Mesodermal cell (in vitro differentiated cells): Measurements from ENCODE around the gene CMIP.

Source experiments
- H3K27ac ChIP-seq: 2 replicates; pipeline ENCODE4 v1.7.0; 2013; ENCODE audit warnings: mild to moderate bottlenecking, low read depth, low read length, moderate library complexity; ENCODE audit not compliant: severe bottlenecking
- H3K36me3 ChIP-seq: 2 replicates; pipeline ENCODE4 v1.7.1; 2013; ENCODE audit warnings: mild to moderate bottlenecking, low read length, moderate library complexity; ENCODE audit not compliant: control insufficient read depth, insufficient read depth
- H3K4me1 ChIP-seq: one replicate; pipeline ENCODE4 v1.7.1; 2013; ENCODE audit warnings: mild to moderate bottlenecking, low read length; ENCODE audit not compliant: insufficient read depth, control insufficient read depth, poor library complexity, severe bottlenecking
- H3K4me3 ChIP-seq: 2 replicates; pipeline ENCODE4 v1.7.0; 2013; ENCODE audit warnings: low read length, control low read depth, mild to moderate bottlenecking; ENCODE audit not compliant: insufficient read depth, poor library complexity, severe bottlenecking; ENCODE audit errors: extremely low read depth
- H3K9me3 ChIP-seq: 2 replicates; pipeline ENCODE4 v1.7.1; 2013; ENCODE audit warnings: mild to moderate bottlenecking, low read length, moderate library complexity; ENCODE audit not compliant: control insufficient read depth
- WGBS, 2 experiments: methylation state at CpG; one replicate each; pipeline ENCODE4 v1.1.5; 2013; ENCODE audit warnings: missing lambda C conversion rate in 2 of 2; ENCODE audit not compliant: insufficient coverage in 2 of 2; 5-methylcytosine and 5-hydroxymethylcytosine counted together

CMIP gene

DNA sequence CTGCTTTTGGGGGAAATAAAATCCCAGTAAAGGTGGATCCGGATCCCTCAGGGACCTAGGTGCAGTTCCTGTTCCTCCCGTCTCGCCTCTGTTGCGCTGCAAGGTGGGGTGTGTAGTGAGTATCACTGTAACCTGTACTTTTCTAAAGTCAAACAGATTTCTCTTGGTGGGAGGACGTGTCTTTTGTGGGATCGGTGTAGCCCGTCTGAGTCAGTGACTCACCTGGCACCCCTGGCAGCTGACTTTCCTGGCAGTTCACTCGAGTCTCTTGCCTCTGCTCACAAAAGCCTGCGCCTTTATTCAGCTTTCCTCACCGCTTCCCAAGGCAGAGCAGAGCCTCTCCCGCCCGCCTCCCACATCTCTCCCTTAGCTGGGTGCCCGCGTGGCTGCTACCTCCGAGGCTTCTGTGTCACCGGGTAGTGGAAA is 85.7 kb downstream of the CMIP start:
- WGBS, 2 experiments = 91% methylated on average over 15 to 16 of the region's 16 CpGs
- no peak overlapping the region for H3K4me3 ChIP-seq
- H3K4me1 ChIP-seq = peaks cover 14% of the 10 kb centered on the region
- peaks cover 9% of the 10 kb centered on the region for H3K36me3 ChIP-seq
- no peak overlapping the region for H3K27ac ChIP-seq
- H3K9me3 ChIP-seq = peaks cover 4% of the 10 kb centered on the region

DNA sequence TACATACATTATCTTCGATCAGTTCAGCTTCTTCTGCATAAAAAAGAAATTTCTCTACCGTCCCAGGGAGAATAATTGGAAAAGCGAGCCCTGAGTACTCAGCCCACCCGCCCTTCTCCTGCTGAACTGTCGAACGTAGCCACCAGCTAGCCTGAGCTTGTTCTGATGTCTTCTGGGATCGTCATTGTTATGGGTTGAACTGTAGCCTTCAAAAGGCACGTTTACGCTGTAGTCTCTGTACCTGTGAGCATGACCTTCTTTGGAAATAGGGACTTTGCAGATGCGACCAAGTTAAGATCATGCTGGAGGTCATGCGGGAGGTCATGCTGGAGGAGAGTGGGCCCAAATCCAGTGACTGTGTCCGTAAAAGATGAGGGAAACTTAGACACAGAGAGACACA is 86.2 kb downstream of the CMIP start:
- Histone ChIP-seq H3K36me3 (peaks cover 9% of the 10 kb centered on the region), H3K27ac (no peak overlapping the region), H3K4me1 (peaks cover 14% of the 10 kb centered on the region), H3K4me3 (no peak overlapping the region), H3K9me3 (peaks cover 4% of the 10 kb centered on the region)
- 92 to 93% methylated on average over 12 of the region's 12 CpGs for WGBS, 2 experiments

DNA sequence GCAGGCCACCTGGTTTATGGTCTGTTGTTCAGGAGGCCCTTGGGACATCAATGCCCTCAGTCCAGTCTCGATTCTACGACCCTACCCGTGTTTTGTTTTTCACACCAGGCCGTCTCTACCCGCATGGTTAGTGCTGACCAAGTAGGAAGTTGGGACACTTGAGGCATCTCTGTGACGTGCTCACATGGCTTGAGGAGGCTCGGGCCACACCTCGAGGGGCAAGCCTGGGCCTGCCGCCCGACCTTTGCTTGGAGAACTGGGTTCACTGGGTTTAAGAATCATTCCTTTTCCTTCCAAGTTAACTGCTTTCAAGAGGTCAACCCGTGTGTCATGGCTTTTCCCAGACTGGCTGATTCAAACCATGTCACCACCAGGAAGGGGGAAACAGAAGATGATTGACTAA is 86.8 kb downstream of the CMIP start:
- peaks cover 11% of the 10 kb centered on the region for H3K4me1 ChIP-seq
- peaks cover 15% of the 10 kb centered on the region for H3K36me3 ChIP-seq
- H3K27ac ChIP-seq = no peak overlapping the region
- H3K9me3 ChIP-seq = peaks cover 4% of the 10 kb centered on the region
- WGBS, 2 experiments = 94 to 95% methylated on average over 6 to 11 of the region's 11 CpGs
- no peak overlapping the region for H3K4me3 ChIP-seq

DNA sequence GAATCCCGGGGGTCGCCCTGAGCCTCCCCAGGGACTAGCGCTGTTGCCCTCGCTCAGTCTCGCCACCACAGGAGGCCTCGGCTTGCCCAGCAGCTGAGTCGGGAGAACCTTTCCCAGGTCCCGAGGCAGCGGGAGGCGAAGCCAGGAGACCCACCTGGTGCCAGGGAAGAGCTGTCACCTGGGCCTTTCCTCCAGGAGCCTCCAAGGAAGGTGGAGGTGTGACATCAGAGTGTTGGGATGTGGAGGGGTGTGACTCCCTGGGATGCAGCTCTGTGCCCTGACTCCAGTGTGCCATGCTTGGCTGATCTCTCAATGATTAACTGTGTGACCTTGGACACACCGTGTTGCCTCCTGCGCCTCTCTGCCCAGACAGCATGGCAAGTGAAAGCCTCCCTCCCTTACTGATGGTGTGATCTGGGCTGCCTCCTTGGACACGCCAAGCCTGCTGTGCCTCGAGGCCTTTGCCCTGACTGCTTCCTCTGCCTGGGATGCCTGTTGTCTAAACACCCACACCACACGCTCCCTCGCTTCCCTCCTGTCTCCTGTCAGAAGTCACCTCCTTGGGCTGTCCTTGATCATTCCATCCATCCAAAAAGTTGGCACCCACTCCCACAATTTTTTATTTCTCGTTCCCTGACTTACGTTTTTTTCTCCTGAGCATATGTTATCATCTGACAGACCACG is 88.0 kb downstream of the CMIP start:
- Histone ChIP-seq H3K27ac (no peak overlapping the region), H3K9me3 (peaks cover 4% of the 10 kb centered on the region), H3K4me1 (peaks cover 4% of the 10 kb centered on the region), H3K4me3 (no peak overlapping the region), H3K36me3 (peaks cover 20% of the 10 kb centered on the region)
- WGBS, 2 experiments = 94 to 95% methylated on average over 17 to 19 of the region's 19 CpGs

DNA sequence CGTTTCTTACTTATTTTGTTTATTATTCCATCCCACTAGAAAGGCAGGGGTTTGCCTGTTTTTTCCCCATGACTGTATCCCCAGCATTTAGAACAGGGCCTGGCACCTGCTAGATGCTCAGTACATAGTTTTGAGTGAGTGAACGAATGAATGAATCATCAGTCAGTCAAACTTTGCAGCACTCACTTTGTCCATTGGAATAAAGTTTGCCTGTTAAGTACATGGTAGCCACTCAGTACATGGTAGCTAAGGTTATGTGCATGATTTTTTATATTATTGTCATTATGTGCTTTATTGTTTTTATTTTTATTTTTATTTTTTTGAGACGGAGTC is 88.5 kb downstream of the CMIP start:
- Histone ChIP-seq H3K4me1 (peaks cover 4% of the 10 kb centered on the region), H3K4me3 (no peak overlapping the region), H3K9me3 (peaks cover 4% of the 10 kb centered on the region), H3K27ac (no peak overlapping the region), H3K36me3 (peaks cover 20% of the 10 kb centered on the region)
- 64 to 66% methylated on average over 2 of the region's 3 CpGs for WGBS, 2 experiments

DNA sequence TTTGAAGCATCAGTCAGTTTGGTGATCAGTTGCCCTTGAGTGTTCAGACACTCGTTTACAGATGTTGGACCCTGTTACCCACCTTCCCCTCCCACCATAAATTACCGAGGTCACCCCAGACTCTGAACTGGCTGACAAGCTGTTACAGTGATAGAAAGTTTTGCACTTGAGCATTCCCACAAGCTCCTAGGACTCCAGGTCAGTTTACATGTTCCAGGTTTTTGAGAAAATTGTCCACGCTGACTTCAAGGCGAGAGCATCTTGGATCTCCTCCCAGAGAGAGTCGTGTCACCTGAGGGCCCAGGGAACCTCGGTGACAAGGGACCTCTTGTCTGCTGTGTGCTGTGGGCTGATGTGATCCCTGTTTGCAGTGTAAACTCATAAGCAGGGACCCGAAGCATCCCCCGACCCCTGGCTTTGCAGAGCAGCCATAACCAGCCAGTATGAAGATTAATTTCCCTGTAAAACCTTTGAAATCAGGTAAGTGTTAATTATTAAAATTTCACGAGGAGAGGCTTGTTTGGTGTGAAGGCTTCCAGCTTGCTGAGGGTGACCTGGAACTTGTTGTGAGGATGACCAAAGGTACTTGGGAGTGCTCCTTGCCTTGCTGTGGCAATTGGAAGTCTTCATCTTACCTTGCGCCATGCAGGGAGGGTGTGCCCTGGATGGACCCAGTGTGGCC is 91.2 kb downstream of the CMIP start:
- H3K9me3 ChIP-seq = no peaks in the 10 kb centered on the region
- no peak overlapping the region for H3K4me3 ChIP-seq
- peaks cover 16% of the 10 kb centered on the region for H3K4me1 ChIP-seq
- H3K27ac ChIP-seq = no peak overlapping the region
- WGBS, 2 experiments = 94 to 98% methylated on average over 6 to 9 of the region's 10 CpGs
- peaks cover 18% of the 10 kb centered on the region for H3K36me3 ChIP-seq

DNA sequence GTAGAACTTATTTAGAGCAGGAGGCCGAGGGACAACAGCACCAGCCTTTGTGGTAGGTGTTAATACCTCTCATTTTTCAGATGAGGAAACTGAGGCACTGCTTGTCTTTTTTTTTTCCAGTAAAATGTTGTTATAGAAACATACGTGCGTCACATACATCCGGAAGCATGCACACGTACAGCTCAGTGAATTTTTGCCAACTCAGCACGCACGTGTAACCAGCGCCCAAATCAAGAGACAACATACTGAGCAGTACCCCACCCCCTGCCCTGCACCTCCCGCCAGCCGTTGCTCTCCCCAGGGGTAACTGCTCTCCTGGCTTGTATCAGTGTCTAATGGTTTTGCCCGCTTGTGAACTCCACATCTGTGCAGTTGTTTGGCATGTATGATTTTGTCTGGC is 92.0 kb downstream of the CMIP start:
- Histone ChIP-seq H3K9me3 (no peaks in the 10 kb centered on the region), H3K4me3 (no peak overlapping the region), H3K36me3 (peaks cover 11% of the 10 kb centered on the region), H3K4me1 (peaks cover 16% of the 10 kb centered on the region), H3K27ac (no peak overlapping the region)
- whole genome bisulfite sequencing, 2 experiments = 94 to 98% methylated on average over 9 of the region's 11 CpGs

DNA sequence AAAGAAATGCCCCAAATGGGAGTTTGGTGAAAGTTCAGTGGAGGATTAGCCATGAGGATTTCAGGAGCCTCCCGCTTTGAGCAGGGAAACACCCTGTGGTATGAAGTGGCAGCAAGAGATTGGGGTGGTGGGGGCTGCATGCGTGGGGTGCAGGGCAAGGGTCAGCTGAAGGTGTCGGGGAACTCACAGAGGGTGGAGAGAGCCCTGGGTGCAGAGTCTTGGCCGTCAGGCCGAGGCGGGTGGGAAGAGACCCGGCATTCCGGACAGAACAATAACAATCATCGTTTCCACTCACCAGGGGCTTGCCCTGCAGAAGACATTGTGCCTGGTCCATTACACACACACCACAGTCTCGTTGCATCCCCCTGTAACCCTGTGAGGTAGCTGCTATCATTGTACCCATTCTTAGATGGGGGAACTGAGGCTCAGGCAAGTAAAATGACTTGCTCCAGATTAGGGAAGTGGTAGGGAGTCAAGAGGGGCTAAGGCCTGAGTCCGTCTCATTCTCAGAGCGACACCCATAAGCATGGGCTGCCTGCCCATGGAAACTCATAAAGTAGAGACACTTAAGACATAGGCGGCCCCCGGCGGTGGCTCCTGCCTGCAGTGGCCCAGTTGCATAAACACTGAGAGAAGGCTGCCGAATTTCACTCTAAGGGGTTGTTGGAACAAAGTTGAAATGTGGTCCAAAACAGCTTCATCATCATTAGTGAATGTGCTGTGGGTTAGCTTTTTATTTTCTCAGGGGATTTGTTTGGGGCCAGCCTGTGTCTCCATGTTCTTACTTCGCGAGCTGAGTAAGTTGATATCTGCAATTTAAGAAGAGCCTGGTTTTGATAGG is 93.3 kb downstream of the CMIP start:
- no peak overlapping the region for H3K4me3 ChIP-seq
- no peaks in the 10 kb centered on the region for H3K9me3 ChIP-seq
- H3K36me3 ChIP-seq = peaks cover 11% of the 10 kb centered on the region
- H3K27ac ChIP-seq = no peak overlapping the region
- H3K4me1 ChIP-seq = peaks cover 26% of the 10 kb centered on the region
- WGBS, 2 experiments = 95% methylated on average over 13 to 17 of the region's 18 CpGs

DNA sequence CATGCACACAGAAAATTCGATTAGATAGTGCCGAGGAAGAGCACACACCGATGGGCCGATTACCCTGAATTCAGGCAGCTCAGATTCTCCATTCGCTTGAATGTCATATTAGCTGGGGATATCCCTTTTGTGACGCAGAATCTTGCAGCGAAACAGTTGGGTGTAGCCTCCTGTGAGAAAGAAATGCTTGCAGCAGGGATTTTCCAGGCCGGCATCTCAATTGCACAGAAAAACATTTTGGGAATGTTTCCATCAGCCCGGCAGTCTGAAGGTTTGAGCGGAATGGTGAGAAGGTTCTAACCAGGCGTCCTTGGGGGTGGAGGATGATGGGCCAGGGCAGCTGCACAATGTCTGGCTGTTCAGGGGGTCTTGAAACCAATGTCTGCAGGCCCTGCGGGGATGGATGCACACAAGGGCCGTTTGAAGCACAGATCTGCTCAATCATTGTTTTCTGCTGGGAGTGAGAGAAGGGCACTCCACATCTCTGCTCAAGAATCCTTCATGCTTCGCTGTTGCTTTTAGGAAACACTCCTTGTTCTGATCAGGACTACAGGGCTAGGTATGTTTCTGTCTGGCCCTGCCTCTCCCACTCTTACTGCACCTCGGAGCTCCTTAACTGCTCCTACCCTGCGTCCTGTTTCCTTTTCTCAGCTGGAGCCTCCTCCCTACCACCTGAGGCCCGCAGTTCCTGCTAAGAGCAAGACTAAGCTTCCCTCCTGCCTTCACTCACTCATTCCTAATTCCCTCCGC is 94.6 kb downstream of the CMIP start:
- 78 to 84% methylated on average over 18 of the region's 18 CpGs for WGBS, 2 experiments
- peak overlapping the region; percentile 53 for H3K27ac ChIP-seq
- H3K4me3 ChIP-seq = no peak overlapping the region
- H3K4me1 ChIP-seq = peaks cover 33% of the 10 kb centered on the region
- H3K9me3 ChIP-seq = no peaks in the 10 kb centered on the region
- peaks cover 11% of the 10 kb centered on the region for H3K36me3 ChIP-seq

DNA sequence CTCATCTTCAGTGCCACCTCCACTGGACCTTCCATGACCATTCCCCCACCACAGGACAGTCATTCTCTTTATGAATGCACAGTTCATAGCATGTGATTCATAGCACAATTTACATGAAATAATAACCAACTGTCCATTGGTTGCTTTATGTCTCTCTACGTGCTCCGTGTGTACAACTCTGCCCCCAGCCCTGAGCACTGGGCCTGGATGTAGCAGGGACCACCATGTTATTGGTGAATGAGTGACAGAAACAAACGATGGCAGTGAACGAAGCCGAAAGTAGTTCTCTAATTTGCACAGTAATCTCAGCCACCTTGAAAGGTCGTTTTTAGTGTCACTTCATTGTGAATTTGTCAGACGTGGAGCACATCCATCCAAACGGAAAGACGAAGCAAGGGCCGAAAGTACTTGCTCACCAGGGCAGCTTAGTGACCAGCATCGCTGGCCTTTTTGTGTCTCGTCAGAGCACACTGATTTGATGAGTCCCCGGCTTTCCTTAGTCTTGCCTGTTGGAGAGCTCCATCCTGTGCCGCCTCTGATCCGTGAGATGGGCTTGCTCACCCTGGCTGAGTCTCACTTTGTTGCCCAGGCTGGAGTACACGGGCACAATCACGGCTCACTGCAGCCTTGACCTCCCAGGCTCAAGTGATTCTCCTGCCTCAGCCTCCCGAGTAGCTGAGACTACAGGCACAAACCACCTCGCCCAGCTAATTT is 95.3 kb downstream of the CMIP start:
- peak overlapping the region; percentile 53 for H3K27ac ChIP-seq
- H3K4me3 ChIP-seq = no peak overlapping the region
- H3K9me3 ChIP-seq = no peaks in the 10 kb centered on the region
- peaks cover 11% of the 10 kb centered on the region for H3K36me3 ChIP-seq
- WGBS, 2 experiments = 93 to 94% methylated on average over 17 to 18 of the region's 19 CpGs
- peaks cover 35% of the 10 kb centered on the region for H3K4me1 ChIP-seq
